GM21619 (cell line): ENCODE data around the gene FOXP1.

Experiments used
- ATAC-seq: cut with Tn5 transposase; IDR thresholded peaks from one replicate; pipeline ENCODE4 v1.9.1; 2021; ENCODE audit not compliant: unreplicated experiment

Gene FOXP1

GRCh38 chr3:71583566-71584393 lies at the start of gene FOXP1:
Gene FOXP1 (minus strand): TSS chr3:71583728. CDS start chr3:71198381, 385,347 bp downstream.
- no peak for ATAC-seq

GRCh38 chr3:71629711-71630110 lies 46.2 kb upstream of the FOXP1 start:
- no peak for ATAC-seq

- no peak for ATAC-seq
Observed at GRCh38 chr3:71629289-71629688, 45.8 kb upstream of the FOXP1 start.

GRCh38 chr3:71628522-71628921 lies 45.0 kb upstream of the FOXP1 start:
- no peak for ATAC-seq

GRCh38 chr3:71625676-71626075 lies 42.1 kb upstream of the FOXP1 start:
- no peak for ATAC-seq

- no peak for ATAC-seq
Observed at GRCh38 chr3:71621825-71622537, 38.5 kb upstream of the FOXP1 start.

- no peak for ATAC-seq
Observed at GRCh38 chr3:71618538-71618937, 35.0 kb upstream of the FOXP1 start.

- ATAC-seq: no peak
Observed at GRCh38 chr3:71616571-71617021, 33.1 kb upstream of the FOXP1 start.

GRCh38 chr3:71614869-71615268 lies 31.3 kb upstream of the FOXP1 start:
- ATAC-seq: no peak

- ATAC-seq: no peak
Observed at GRCh38 chr3:71614426-71614825, 30.9 kb upstream of the FOXP1 start.

GRCh38 chr3:71611099-71611498 lies 27.6 kb upstream of the FOXP1 start:
- ATAC-seq: no peak

GRCh38 chr3:71607364-71607763 lies 23.8 kb upstream of the FOXP1 start:
- ATAC-seq: no peak

- no peak for ATAC-seq
Observed at GRCh38 chr3:71606582-71606981, 23.1 kb upstream of the FOXP1 start.

- no peak for ATAC-seq
Observed at GRCh38 chr3:71602256-71602655, 18.7 kb upstream of the FOXP1 start.

GRCh38 chr3:71601811-71602210 lies 18.3 kb upstream of the FOXP1 start:
- no peak for ATAC-seq

GRCh38 chr3:71600646-71601288 lies 17.2 kb upstream of the FOXP1 start:
- no peak for ATAC-seq

GRCh38 chr3:71599416-71599815 lies 15.9 kb upstream of the FOXP1 start:
- ATAC-seq: no peak

GRCh38 chr3:71598292-71598691 lies 14.8 kb upstream of the FOXP1 start:
- no peak for ATAC-seq

- no peak for ATAC-seq
Observed at GRCh38 chr3:71597286-71597685, 13.8 kb upstream of the FOXP1 start.

GRCh38 chr3:71593106-71593505 lies 9.6 kb upstream of the FOXP1 start:
- ATAC-seq: no peak

GRCh38 chr3:71591101-71591500 lies 7.6 kb upstream of the FOXP1 start:
- no peak for ATAC-seq

GRCh38 chr3:71589132-71589531 lies 5.6 kb upstream of the FOXP1 start:
- no peak for ATAC-seq
